ENCODE data around the gene KRT7.

DNA sequence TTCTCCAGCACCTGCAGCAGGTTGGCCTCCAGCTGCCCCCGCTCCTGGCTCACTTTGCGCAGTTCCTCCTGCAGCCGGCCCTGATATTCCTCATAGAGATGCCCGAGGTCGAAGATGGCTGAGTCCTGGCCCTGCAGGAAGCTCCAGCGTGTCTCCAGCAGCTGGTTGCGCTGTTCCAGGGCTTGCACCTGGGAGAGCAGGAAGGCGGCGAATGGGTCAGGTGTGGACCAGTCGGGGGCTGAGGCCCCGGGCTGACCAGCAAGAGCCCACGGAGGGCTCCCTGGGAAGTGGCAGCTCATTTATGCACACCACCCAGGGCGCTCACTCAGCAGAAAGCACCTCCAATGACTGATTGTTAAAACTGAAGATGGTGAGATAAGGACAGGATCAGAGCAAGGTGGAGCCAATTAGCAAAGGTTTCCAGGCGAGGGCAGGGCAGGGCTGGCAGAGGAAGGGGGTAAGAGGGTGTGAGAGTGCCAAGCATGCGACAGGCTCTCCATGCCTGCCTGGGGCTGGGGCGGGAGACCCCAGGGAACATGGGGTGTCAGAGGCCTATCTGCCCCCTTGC, 47.6 kb upstream of the KRT7 start:
- TF ChIP-seq, protein P1, sequence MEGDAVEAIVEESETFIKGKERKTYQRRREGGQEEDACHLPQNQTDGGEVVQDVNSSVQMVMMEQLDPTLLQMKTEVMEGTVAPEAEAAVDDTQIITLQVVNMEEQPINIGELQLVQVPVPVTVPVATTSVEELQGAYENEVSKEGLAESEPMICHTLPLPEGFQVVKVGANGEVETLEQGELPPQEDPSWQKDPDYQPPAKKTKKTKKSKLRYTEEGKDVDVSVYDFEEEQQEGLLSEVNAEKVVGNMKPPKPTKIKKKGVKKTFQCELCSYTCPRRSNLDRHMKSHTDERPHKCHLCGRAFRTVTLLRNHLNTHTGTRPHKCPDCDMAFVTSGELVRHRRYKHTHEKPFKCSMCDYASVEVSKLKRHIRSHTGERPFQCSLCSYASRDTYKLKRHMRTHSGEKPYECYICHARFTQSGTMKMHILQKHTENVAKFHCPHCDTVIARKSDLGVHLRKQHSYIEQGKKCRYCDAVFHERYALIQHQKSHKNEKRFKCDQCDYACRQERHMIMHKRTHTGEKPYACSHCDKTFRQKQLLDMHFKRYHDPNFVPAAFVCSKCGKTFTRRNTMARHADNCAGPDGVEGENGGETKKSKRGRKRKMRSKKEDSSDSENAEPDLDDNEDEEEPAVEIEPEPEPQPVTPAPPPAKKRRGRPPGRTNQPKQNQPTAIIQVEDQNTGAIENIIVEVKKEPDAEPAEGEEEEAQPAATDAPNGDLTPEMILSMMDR (IDR thresholded peaks at IDR 0.05; ENCODE audit: low read length), result no peak
- TF ChIP-seq EZH2 (IDR thresholded peaks at IDR 0.05; ENCODE audit: borderline replicate concordance, low read length), result no peak

Data from OCI-LY1 (cell line).